ENCODE measurements around the gene COQ8B.

COQ8B gene

DNA sequence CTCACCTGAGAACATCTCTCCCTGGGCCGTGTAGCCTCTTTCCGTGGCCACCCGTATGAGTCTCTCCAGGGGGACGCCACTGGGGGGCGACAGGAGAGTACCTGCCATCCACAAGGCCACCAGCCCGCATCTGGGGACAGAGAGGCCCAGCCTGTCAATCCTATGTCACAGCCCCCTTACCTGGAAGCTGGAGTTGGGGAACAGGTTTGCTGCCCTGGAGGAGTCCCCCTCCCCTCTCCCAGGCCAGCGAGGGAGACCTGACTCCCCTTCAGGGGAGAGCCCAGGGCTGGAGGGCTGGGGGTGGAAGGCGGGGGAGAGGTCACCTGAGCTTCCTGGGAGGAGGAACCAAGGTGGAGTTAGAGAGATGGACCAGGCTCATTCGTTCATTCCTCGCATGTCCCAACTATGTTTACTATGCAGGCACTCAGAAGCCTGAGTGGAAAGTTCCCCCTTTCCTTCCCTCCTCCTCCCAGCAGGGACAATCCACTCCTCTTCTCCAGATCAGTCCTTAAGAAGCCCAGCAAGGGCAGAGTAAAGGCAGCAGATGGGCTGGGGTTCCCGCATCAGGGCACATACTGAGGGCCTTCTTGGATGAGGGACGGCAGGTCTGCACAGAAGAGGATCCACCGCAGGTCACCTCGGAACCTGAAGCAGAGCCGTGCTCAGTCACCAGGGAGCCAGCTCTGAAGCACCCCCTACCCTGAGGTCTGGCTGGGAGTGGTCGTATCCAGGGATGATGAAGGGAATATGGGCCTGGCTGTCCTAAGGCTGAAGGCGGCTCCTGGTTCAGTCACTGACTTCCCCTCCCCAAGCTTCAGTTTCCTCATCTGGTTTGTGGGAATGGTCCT, 28.1 kb upstream of the COQ8B start:
- H3K36me3 ChIP-seq (replicated peaks in 1 of 2; ENCODE audit: control insufficient read depth in 2 of 2, insufficient read depth in 2 of 2, low read length in 2 of 2), result peaks cover 7 to 34% of the 10 kb centered on the region in 2 donors
- H2AK5ac ChIP-seq (ENCODE audit: low read depth, low read length), result peak overlapping the region; percentile 19
- H3K23ac ChIP-seq (ENCODE audit: low read depth, low read length, poor library complexity), result no peak overlapping the region
- no peak overlapping the region for H2BK12ac ChIP-seq (ENCODE audit: low read length)
- no peak overlapping the region for H2AFZ ChIP-seq (ENCODE audit: low read length)
- no peak overlapping the region for H2BK5ac ChIP-seq (ENCODE audit: low read length)
- H3K4me1 ChIP-seq (ENCODE audit: control insufficient read depth in 2 of 2, insufficient read depth in 1 of 2, low read depth in 1 of 2, low read length in 2 of 2), result peaks cover 9 to 10% of the 10 kb centered on the region in 2 donors
- no peak overlapping the region for H3K27ac ChIP-seq (replicated peaks; ENCODE audit: low read length)
- H3K27me3 ChIP-seq (ENCODE audit: control insufficient read depth in 3 of 3, insufficient read depth in 3 of 3, low read depth in 1 of 3, low read length in 3 of 3), result no peaks in the 10 kb centered on the region
- H3K14ac ChIP-seq (ENCODE audit: low read length), result no peak overlapping the region
- H3K4me3 ChIP-seq (ENCODE audit: low read length in 2 of 2), result no peak overlapping the region
- H3K79me1 ChIP-seq (ENCODE audit: low read depth, low read length), result no peaks in the 10 kb centered on the region
- no peak for DNase-seq (ENCODE audit: low spot score)
- H4K8ac ChIP-seq (ENCODE audit: low read depth, low read length), result no peak overlapping the region
- H3K4me2 ChIP-seq (ENCODE audit: insufficient read depth, low read length, poor library complexity, severe bottlenecking), result no peak overlapping the region
- H3K9me3 ChIP-seq (replicated peaks in 1 of 2; ENCODE audit: control insufficient read depth in 2 of 2, insufficient read depth in 1 of 2, low read depth in 1 of 2, low read length in 2 of 2), result peaks cover 0 to 1% of the 10 kb centered on the region in 2 donors
- H2BK15ac ChIP-seq (ENCODE audit: low read length), result no peak overlapping the region
- H3K9ac ChIP-seq (ENCODE audit: low read depth, low read length, poor library complexity), result no peak overlapping the region
- WGBS, 2 donors (ENCODE audit: extremely low coverage in 2 of 2, insufficient read length in 2 of 2, insufficient replicate concordance in 1 of 2), result no CpG with 5 or more reads among the region's 17 CpGs
- no peak overlapping the region for H4K91ac ChIP-seq (ENCODE audit: low read depth, low read length, poor library complexity)
- no peak overlapping the region for H3K4ac ChIP-seq (ENCODE audit: low read length)
- H2BK120ac ChIP-seq (ENCODE audit: low read depth, low read length), result no peak overlapping the region
- no peak overlapping the region for H3K18ac ChIP-seq (ENCODE audit: low read length)

DNA sequence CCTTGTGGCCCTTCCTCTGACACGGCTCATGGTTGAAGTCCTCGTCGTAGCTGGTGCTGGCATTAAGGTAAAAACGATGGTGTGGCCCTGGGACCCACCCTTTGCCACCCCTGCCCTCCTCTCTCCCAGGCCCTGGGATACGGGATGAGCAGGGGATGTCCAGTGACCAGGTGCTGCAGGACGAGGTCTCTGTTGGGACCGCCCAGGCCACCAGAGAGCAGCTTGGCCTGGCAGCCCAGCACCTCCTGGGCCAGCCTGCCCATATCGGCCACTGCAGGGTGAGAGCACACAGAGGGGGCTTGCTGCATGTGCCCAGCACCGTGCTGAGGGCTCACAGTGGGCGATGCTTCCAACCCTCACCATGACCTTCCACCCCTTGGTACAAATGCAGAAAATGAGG, 27.2 kb upstream of the COQ8B start:
- DNase-seq (ENCODE audit: low spot score), result no peak
- Histone ChIP-seq H3K27me3 (ENCODE audit: control insufficient read depth in 3 of 3, insufficient read depth in 3 of 3, low read depth in 1 of 3, low read length in 3 of 3) (no peaks in the 10 kb centered on the region), H3K4ac (ENCODE audit: low read length) (no peak overlapping the region), H2BK15ac (ENCODE audit: low read length) (no peak overlapping the region), H3K14ac (ENCODE audit: low read length) (no peak overlapping the region), H2AK5ac (ENCODE audit: low read depth, low read length) (peak overlapping the region; percentile 19), H3K4me2 (ENCODE audit: insufficient read depth, low read length, poor library complexity, severe bottlenecking) (no peak overlapping the region), H3K4me1 (ENCODE audit: control insufficient read depth in 2 of 2, insufficient read depth in 1 of 2, low read depth in 1 of 2, low read length in 2 of 2) (peaks cover 2 to 3% of the 10 kb centered on the region in 2 donors), H3K79me1 (ENCODE audit: low read depth, low read length) (peaks cover 3% of the 10 kb centered on the region), H3K9me3 (replicated peaks in 1 of 2; ENCODE audit: control insufficient read depth in 2 of 2, insufficient read depth in 1 of 2, low read depth in 1 of 2, low read length in 2 of 2) (peaks cover 0 to 1% of the 10 kb centered on the region in 2 donors), H2AFZ (ENCODE audit: low read length) (no peak overlapping the region), H3K23ac (ENCODE audit: low read depth, low read length, poor library complexity) (peak overlapping the region; percentile 69), H3K27ac (replicated peaks; ENCODE audit: low read length) (no peak overlapping the region), H2BK5ac (ENCODE audit: low read length) (peak overlapping the region; percentile 29), H2BK12ac (ENCODE audit: low read length) (peak overlapping the region; percentile 60), H4K91ac (ENCODE audit: low read depth, low read length, poor library complexity) (peak overlapping the region; percentile 53), H3K36me3 (replicated peaks in 1 of 2; ENCODE audit: control insufficient read depth in 2 of 2, insufficient read depth in 2 of 2, low read length in 2 of 2) (peaks cover 14 to 42% of the 10 kb centered on the region in 2 donors), H2BK120ac (ENCODE audit: low read depth, low read length) (no peak overlapping the region), H3K9ac (ENCODE audit: low read depth, low read length, poor library complexity) (peak overlapping the region; percentile 27), H3K18ac (ENCODE audit: low read length) (no peak overlapping the region), H4K8ac (ENCODE audit: low read depth, low read length) (no peak overlapping the region), H3K4me3 (ENCODE audit: low read length in 2 of 2) (no peak overlapping the region)
- WGBS, 2 donors (ENCODE audit: extremely low coverage in 2 of 2, insufficient read length in 2 of 2, insufficient replicate concordance in 1 of 2), result no CpG with 5 or more reads among the region's 10 CpGs

DNA sequence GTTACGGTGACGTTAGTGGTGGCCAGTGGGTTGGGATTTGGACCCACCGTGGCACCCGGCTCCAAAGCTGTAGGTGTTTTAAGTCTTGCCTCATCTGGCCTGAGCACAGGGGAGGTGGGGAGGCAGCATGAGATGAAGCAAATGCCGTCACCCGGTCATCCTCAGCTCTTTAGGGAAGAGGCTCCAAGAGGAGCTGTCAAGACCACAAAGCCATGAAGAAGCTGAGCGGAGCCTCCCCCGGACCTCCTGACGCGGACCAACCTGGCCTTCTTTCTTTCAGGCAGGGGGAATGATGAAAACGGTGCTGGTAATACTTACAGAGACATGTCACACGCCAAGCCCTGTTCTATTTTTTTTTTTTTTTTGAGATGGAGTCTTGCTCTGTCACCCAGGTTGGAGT, 26.2 kb upstream of the COQ8B start:
- H2BK15ac ChIP-seq (ENCODE audit: low read length), result no peak overlapping the region
- peaks cover 3% of the 10 kb centered on the region for H3K79me1 ChIP-seq (ENCODE audit: low read depth, low read length)
- H2AK5ac ChIP-seq (ENCODE audit: low read depth, low read length), result no peak overlapping the region
- peaks cover 0 to 1% of the 10 kb centered on the region in 2 donors for H3K4me1 ChIP-seq (ENCODE audit: control insufficient read depth in 2 of 2, insufficient read depth in 1 of 2, low read depth in 1 of 2, low read length in 2 of 2)
- no peak overlapping the region for H2BK5ac ChIP-seq (ENCODE audit: low read length)
- no peak overlapping the region for H3K14ac ChIP-seq (ENCODE audit: low read length)
- H4K8ac ChIP-seq (ENCODE audit: low read depth, low read length), result no peak overlapping the region
- no peak overlapping the region for H3K27ac ChIP-seq (replicated peaks; ENCODE audit: low read length)
- H2AFZ ChIP-seq (ENCODE audit: low read length), result no peak overlapping the region
- peaks cover 0 to 1% of the 10 kb centered on the region in 2 donors for H3K9me3 ChIP-seq (replicated peaks in 1 of 2; ENCODE audit: control insufficient read depth in 2 of 2, insufficient read depth in 1 of 2, low read depth in 1 of 2, low read length in 2 of 2)
- no CpG with 5 or more reads among the region's 12 CpGs for WGBS, 2 donors (ENCODE audit: extremely low coverage in 2 of 2, insufficient read length in 2 of 2, insufficient replicate concordance in 1 of 2)
- H3K4me2 ChIP-seq (ENCODE audit: insufficient read depth, low read length, poor library complexity, severe bottlenecking), result no peak overlapping the region
- H4K91ac ChIP-seq (ENCODE audit: low read depth, low read length, poor library complexity), result no peak overlapping the region
- H2BK12ac ChIP-seq (ENCODE audit: low read length), result no peak overlapping the region
- H3K23ac ChIP-seq (ENCODE audit: low read depth, low read length, poor library complexity), result no peak overlapping the region
- no peak overlapping the region for H3K18ac ChIP-seq (ENCODE audit: low read length)
- no peaks in the 10 kb centered on the region for H3K27me3 ChIP-seq (ENCODE audit: control insufficient read depth in 3 of 3, insufficient read depth in 3 of 3, low read depth in 1 of 3, low read length in 3 of 3)
- no peak overlapping the region for H3K4me3 ChIP-seq (ENCODE audit: low read length in 2 of 2)
- peaks cover 17 to 48% of the 10 kb centered on the region in 2 donors for H3K36me3 ChIP-seq (replicated peaks in 1 of 2; ENCODE audit: control insufficient read depth in 2 of 2, insufficient read depth in 2 of 2, low read length in 2 of 2)
- no peak for DNase-seq (ENCODE audit: low spot score)
- H2BK120ac ChIP-seq (ENCODE audit: low read depth, low read length), result no peak overlapping the region
- no peak overlapping the region for H3K9ac ChIP-seq (ENCODE audit: low read depth, low read length, poor library complexity)
- H3K4ac ChIP-seq (ENCODE audit: low read length), result no peak overlapping the region

DNA sequence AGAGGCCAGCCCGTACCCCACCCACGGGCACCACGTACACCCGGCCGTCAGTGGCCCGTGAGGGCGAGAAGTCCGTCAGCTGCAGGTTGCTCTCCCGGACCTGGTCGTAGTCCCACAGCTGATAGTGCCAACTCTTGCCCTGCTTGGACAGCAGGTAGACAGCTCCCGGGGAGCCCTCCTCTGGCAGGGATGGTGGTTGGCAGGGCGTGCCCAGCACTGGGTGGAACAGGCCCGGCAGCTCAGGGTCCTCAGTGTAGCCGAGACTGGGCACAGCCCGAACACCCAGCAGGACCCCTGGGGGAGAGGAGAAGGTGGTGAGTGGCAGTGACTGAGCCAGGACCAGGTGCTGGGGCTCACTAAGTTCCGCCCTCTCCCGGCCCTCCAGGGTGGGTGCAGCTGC, 25.8 kb upstream of the COQ8B start:
- Histone ChIP-seq H3K79me1 (ENCODE audit: low read depth, low read length) (peaks cover 3% of the 10 kb centered on the region), H3K27me3 (ENCODE audit: control insufficient read depth in 3 of 3, insufficient read depth in 3 of 3, low read depth in 1 of 3, low read length in 3 of 3) (no peaks in the 10 kb centered on the region), H3K27ac (replicated peaks; ENCODE audit: low read length) (no peak overlapping the region), H2BK12ac (ENCODE audit: low read length) (no peak overlapping the region), H2AK5ac (ENCODE audit: low read depth, low read length) (no peak overlapping the region), H2AFZ (ENCODE audit: low read length) (no peak overlapping the region), H3K4me2 (ENCODE audit: insufficient read depth, low read length, poor library complexity, severe bottlenecking) (no peak overlapping the region), H3K23ac (ENCODE audit: low read depth, low read length, poor library complexity) (peak overlapping the region; percentile 95), H3K18ac (ENCODE audit: low read length) (no peak overlapping the region), H3K4me3 (ENCODE audit: low read length in 2 of 2) (peak overlapping the region in 1 of 2 donors; percentile 45), H3K9me3 (replicated peaks in 1 of 2; ENCODE audit: control insufficient read depth in 2 of 2, insufficient read depth in 1 of 2, low read depth in 1 of 2, low read length in 2 of 2) (peaks cover 0 to 1% of the 10 kb centered on the region in 2 donors), H2BK5ac (ENCODE audit: low read length) (no peak overlapping the region), H2BK120ac (ENCODE audit: low read depth, low read length) (no peak overlapping the region), H4K8ac (ENCODE audit: low read depth, low read length) (no peak overlapping the region), H3K36me3 (replicated peaks in 1 of 2; ENCODE audit: control insufficient read depth in 2 of 2, insufficient read depth in 2 of 2, low read length in 2 of 2) (peaks cover 17 to 49% of the 10 kb centered on the region in 2 donors), H3K4me1 (ENCODE audit: control insufficient read depth in 2 of 2, insufficient read depth in 1 of 2, low read depth in 1 of 2, low read length in 2 of 2) (peaks cover 0 to 1% of the 10 kb centered on the region in 2 donors), H3K14ac (ENCODE audit: low read length) (no peak overlapping the region), H3K4ac (ENCODE audit: low read length) (no peak overlapping the region), H4K91ac (ENCODE audit: low read depth, low read length, poor library complexity) (no peak overlapping the region), H3K9ac (ENCODE audit: low read depth, low read length, poor library complexity) (no peak overlapping the region), H2BK15ac (ENCODE audit: low read length) (no peak overlapping the region)
- WGBS, 2 donors (ENCODE audit: extremely low coverage in 2 of 2, insufficient read length in 2 of 2, insufficient replicate concordance in 1 of 2), result no CpG with 5 or more reads among the region's 17 CpGs
- DNase-seq (ENCODE audit: low spot score), result no peak

Measured in neuronal stem cell (in vitro differentiated cells).